GM18858 (cell line): ENCODE measurements around the gene FAM222A.

Experiments
- ATAC-seq: cut with Tn5 transposase; IDR thresholded peaks from one replicate; pipeline ENCODE4 v1.9.1; 2021; ENCODE audit not compliant: unreplicated experiment

The FAM222A gene

GRCh38 chr12:109737126-109737525 is 23.5 kb downstream of the FAM222A start:
- no peak for ATAC-seq

GRCh38 chr12:109737631-109738030 is 24.0 kb downstream of the FAM222A start:
- ATAC-seq = no peak

GRCh38 chr12:109738209-109738608 is 24.6 kb downstream of the FAM222A start:
- ATAC-seq = no peak

GRCh38 chr12:109738878-109739665 is 25.4 kb downstream of the FAM222A start:
- ATAC-seq = no peak

GRCh38 chr12:109739747-109740693 is 26.4 kb downstream of the FAM222A start:
- no peak for ATAC-seq

- ATAC-seq = no peak
Measured at GRCh38 chr12:109740694-109741245, 27.1 kb downstream of the FAM222A start.

- no peak for ATAC-seq
Measured at GRCh38 chr12:109741286-109741969, 27.8 kb downstream of the FAM222A start.

- no peak for ATAC-seq
Measured at GRCh38 chr12:109741970-109742703, 28.5 kb downstream of the FAM222A start.

- ATAC-seq = no peak
Measured at GRCh38 chr12:109743076-109743910, 29.7 kb downstream of the FAM222A start.

GRCh38 chr12:109744026-109744425 is 30.4 kb downstream of the FAM222A start:
- no peak for ATAC-seq

- ATAC-seq = no peak
Measured at GRCh38 chr12:109744986-109745942, 31.6 kb downstream of the FAM222A start.

GRCh38 chr12:109752117-109753053 is 38.8 kb downstream of the FAM222A start:
- no peak for ATAC-seq

- ATAC-seq = no peak
Measured at GRCh38 chr12:109753054-109753401, 39.4 kb downstream of the FAM222A start.

GRCh38 chr12:109753959-109754358 is 40.3 kb downstream of the FAM222A start:
- ATAC-seq = no peak

- no peak for ATAC-seq
Measured at GRCh38 chr12:109756457-109756856, 42.8 kb downstream of the FAM222A start.

- no peak for ATAC-seq
Measured at GRCh38 chr12:109757671-109758265, 44.1 kb downstream of the FAM222A start.
